HepG2 (cell line): ENCODE results near the gene TRIM4. TPM values are rescaled to one million over a fixed set of nuclear protein-coding genes. Genes with fewer than 3 reads are reported as not detected.
"Not testable (repeated sequence)": the region's sequence is repeated elsewhere in the genome, so short reads cannot be mapped to it uniquely, and the experiment has no call there.

Experiments
- ATAC-seq: fragments of 200-7000 bp; cut with Tn5 transposase; 3 replicates; pipeline ENCODE4 v1.9.1; 2020; ENCODE audit warnings: mild to moderate bottlenecking, moderate library complexity
- BruUV-seq: library from RNA; stranded (reverse); fragments of 400-500 nt; replicated peaks from 2 replicates; lab custom pipeline; 2021; lab: Mats Ljungman, UMichigan
- CTCF ChIA-PET: fragments of 300-600 bp; formaldehyde crosslinking; extraction: SDS; loops from one replicate; lab custom pipeline; 2021; ENCODE audit warnings: low total read pairs, inconsistent platforms, low intra/inter-chr PET ratio; lab: Yijun Ruan, JAX
- POLR2A ChIA-PET: fragments of 350-600 bp; sonication (Branson Sonifier 250); formaldehyde crosslinking; loops from one replicate; lab custom pipeline; 2020; ENCODE audit warnings: antibody characterized with exemption, inconsistent platforms; lab: Yijun Ruan, JAX
- DNase-seq: peaks from one replicate; pipeline ENCODE4 v3.0.0-alpha.2; 2015; ENCODE audit warnings: low spot score
- FAIRE-seq: peaks from 3 replicates; lab custom pipeline; 2011; peaks lifted over from hg19 to GRCh38; lab: Jason Lieb, UNC
- H2AFZ ChIP-seq: one replicate; pipeline ENCODE4 v1.6.1; 2011; ENCODE audit warnings: low read length, inconsistent platforms
- H3K27ac ChIP-seq: fragments of 300-600 bp; 3 replicates; pipeline ENCODE4 v1.8.0; 2011; ENCODE audit warnings: mixed run types, mild to moderate bottlenecking, mixed read lengths, low read length, inconsistent platforms; ENCODE audit not compliant: insufficient read depth; ENCODE audit errors: extremely low read length
- H3K27me3 ChIP-seq, 2 experiments: fragments of 200-600 bp in 1 of 2; 2 replicates in 1 of 2; 3 replicates in 1 of 2; pipeline versions ENCODE4 v1.6.0 to v1.8.0; 2011; ENCODE audit warnings: low read length in 2 of 2, mild to moderate bottlenecking in 2 of 2, moderate library complexity in 2 of 2, inconsistent platforms in 1 of 2; ENCODE audit not compliant: insufficient read depth in 2 of 2, control insufficient read depth in 1 of 2
- H3K36me3 ChIP-seq, 2 experiments: fragments of 200-600 bp in 1 of 2; replicated peaks in 1 of 2; 2 replicates in 1 of 2; 3 replicates in 1 of 2; pipeline versions ENCODE4 v1.5.1 to v1.8.0; 2011; ENCODE audit warnings: low read length in 2 of 2, inconsistent platforms in 1 of 2; ENCODE audit not compliant: insufficient read depth in 2 of 2, control insufficient read depth in 1 of 2
- H3K4me1 ChIP-seq: 2 replicates; pipeline ENCODE4 v1.5.1; 2012; ENCODE audit warnings: low read length, inconsistent platforms; ENCODE audit not compliant: insufficient read depth
- H3K4me2 ChIP-seq: 2 replicates; pipeline ENCODE4 v1.6.0; 2011; ENCODE audit warnings: low read depth, low read length, inconsistent platforms
- H3K4me3 ChIP-seq, 3 experiments: fragments of 200-600 bp in 1 of 3; sonication (generic), shearing (Covaris generic) in 1 of 3; replicated peaks in 1 of 3; 2 replicates each; pipeline ENCODE4 v1.5.1; 2011 to 2016; ENCODE audit warnings: low read length in 3 of 3, inconsistent platforms in 2 of 3, low read depth in 2 of 3, mild to moderate bottlenecking in 2 of 3, control low read depth in 1 of 3, mixed read lengths in 1 of 3; ENCODE audit not compliant: insufficient read depth in 1 of 3
- H3K79me2 ChIP-seq: one replicate; pipeline ENCODE4 v1.6.1; 2011; ENCODE audit warnings: low read length, inconsistent platforms; ENCODE audit not compliant: insufficient read depth
- H3K9ac ChIP-seq: 2 replicates; pipeline ENCODE4 v1.6.0; 2011; ENCODE audit warnings: mild to moderate bottlenecking, low read depth, low read length, inconsistent platforms; ENCODE audit not compliant: insufficient read depth
- H3K9me3 ChIP-seq: 2 replicates; pipeline ENCODE4 v1.5.1; 2012; ENCODE audit warnings: mild to moderate bottlenecking, low read length
- H4K20me1 ChIP-seq: 2 replicates; pipeline ENCODE4 v1.6.0; 2011; ENCODE audit warnings: inconsistent platforms, mild to moderate bottlenecking, low read length, moderate library complexity; ENCODE audit not compliant: insufficient read depth
- FOSL2 ChIP-seq: sonication (generic); formaldehyde crosslinking; IDR thresholded peaks from 2 replicates; pipeline ENCODE4 v1.4.0; 2020; ENCODE audit warnings: missing genetic modification reagents
- ZBTB33 ChIP-seq: sonication (generic); formaldehyde crosslinking; IDR thresholded peaks from 2 replicates; pipeline ENCODE4 v1.4.0; 2020; ENCODE audit warnings: missing genetic modification reagents
- ZNF256 ChIP-seq: sonication (generic); formaldehyde crosslinking; conservative IDR thresholded peaks from 2 replicates; pipeline ENCODE4 v1.4.0; 2020; ENCODE audit warnings: missing genetic modification reagents
- WGBS: methylation state at CpG from one replicate; pipeline ENCODE4 v1.1.6; 2017; ENCODE audit warnings: low lambda C conversion rate; 5-methylcytosine and 5-hydroxymethylcytosine counted together
- in situ Hi-C: cut with HindIII; loops from 2 replicates; pipeline ENCODE4 v1.10.0; 2017; ENCODE audit warnings: low pct_unique_long_range_greater_than_20kb; ENCODE audit not compliant: extremely low pct_ligation_motif_present
- intact Hi-C: fragments of 100-400 bp; cut with micrococcal nuclease; formaldehyde crosslinking; loops from one replicate; pipeline ENCODE4 v1.10.0; 2022; ENCODE audit not compliant: unreplicated experiment
- polyA plus RNA-seq, 8 experiments: library from polyadenylated mRNA; depleted of rRNA in 3 of 8; stranded (reverse) in 7 of 8; unstranded in 1 of 8; fragments of >200 nt; fragmentation: Illumina TruSeq in 4 of 8; extraction: Trizol in 4 of 8; gene quantifications; 2 replicates each; pipeline versions ENCODE4 v1.2.1 to v1.2.3, GENCODE V29; 2011 to 2016; ENCODE audit warnings: low read depth in 4 of 8, missing spikeins in 1 of 8, mixed read lengths in 1 of 8; ENCODE audit not compliant: insufficient read depth in 1 of 8
- total RNA-seq, 5 experiments: library from RNA; depleted of rRNA; stranded (reverse); fragments of >200 nt; fragmentation: Illumina TruSeq; extraction: Trizol; gene quantifications; 2 replicates each; pipeline ENCODE4 v1.2.3, GENCODE V29; 2016; ENCODE audit warnings: low read depth in 1 of 5

TRIM4 gene
- total and polyA plus RNA-seq, 2 of the 13 experiments (the other 11 are each of a cell fraction or from before 2014, with no cell fraction given) = 17.6 to 21.7 TPM

DNA sequence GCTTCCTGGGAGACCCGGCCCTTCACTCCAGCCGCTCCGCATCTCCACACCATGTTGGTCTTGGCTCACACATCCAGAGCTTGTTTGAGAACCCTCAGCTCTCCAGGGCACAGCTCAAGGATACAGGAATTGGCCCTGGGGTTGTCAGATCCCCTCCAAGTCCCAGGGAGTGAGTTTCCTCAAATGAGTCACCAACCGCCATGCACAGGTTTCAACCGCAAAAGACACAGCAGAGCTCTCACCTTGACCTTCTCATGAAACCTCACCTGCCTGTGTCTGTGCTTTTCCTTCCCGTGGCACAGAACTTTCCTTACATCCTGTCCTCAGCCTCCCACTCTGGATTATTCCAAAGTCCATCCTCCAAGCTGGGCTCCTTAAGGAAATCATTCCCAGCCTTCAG, 35.9 kb upstream of the TRIM4 start:
- no peak overlapping the region for H3K27ac ChIP-seq
- no TSS peak for BruUV-seq
- no peak overlapping the region for H3K4me3 ChIP-seq
- H4K20me1 ChIP-seq = no peaks in the 10 kb centered on the region
- no peak overlapping the region for H3K9ac ChIP-seq
- no peak for DNase-seq
- H3K79me2 ChIP-seq = no peaks in the 10 kb centered on the region
- 83% methylated on average over 6 of the region's 6 CpGs for WGBS
- H3K36me3 ChIP-seq = no peaks in the 10 kb centered on the region
- FAIRE-seq = no peak
- POLR2A ChIA-PET = interaction anchor here (3.0 kb wide), 1 partner anchor 20 kb away, joined by 16 read pairs; the partner anchor contains the start of gene AZGP1
- no peak for ATAC-seq
- no peak overlapping the region for H3K4me2 ChIP-seq
- peaks cover 11% of the 10 kb centered on the region for H3K9me3 ChIP-seq
- in situ Hi-C loops (no loop called here), intact Hi-C loops (no loop called here)
- peaks cover 20% of the 10 kb centered on the region; the same call in 1 of the 2 replicates for H3K4me1 ChIP-seq
- no peak overlapping the region for H2AFZ ChIP-seq
- H3K27me3 ChIP-seq = no peaks in the 10 kb centered on the region
- peak; percentile 34; the same call in 1 of the 2 replicates for TF ChIP-seq ZBTB33 (CRISPR knock-in tag)
- TF ChIP-seq FOSL2 (CRISPR knock-in tag) = 0 out of 2 replicates have a peak, but pooled peaks have one; percentile 33
- TF ChIP-seq ZNF256 = no peak
- CTCF ChIA-PET = no interaction called here

- intact Hi-C loops, H3K36me3 ChIP-seq, H3K27ac ChIP-seq, H4K20me1 ChIP-seq, DNase-seq, H3K9ac ChIP-seq, H3K4me2 ChIP-seq, H3K79me2 ChIP-seq, H3K27me3 ChIP-seq, FAIRE-seq, BruUV-seq, H2AFZ ChIP-seq, H3K4me3 ChIP-seq, in situ Hi-C loops, ATAC-seq, CTCF ChIA-PET: not testable (repeated sequence)
- POLR2A ChIA-PET = interaction anchor here (3.0 kb wide), 1 partner anchor 21 kb away, joined by 16 read pairs; the partner anchor contains the start of gene AZGP1
- Histone ChIP-seq H3K4me1 (peaks cover 20% of the 10 kb centered on the region; the same call in 1 of the 2 replicates), H3K9me3 (peaks cover 11% of the 10 kb centered on the region)
- 89% methylated on average over 7 of the region's 7 CpGs for WGBS
These were observed 35.3 kb upstream of the TRIM4 start for GRCh38 chr7:99954643-99955042.
